Measurements from ENCODE around the gene FAM110A. TPM values are rescaled to one million over a fixed set of nuclear protein-coding genes. Genes with fewer than 3 reads are reported as not detected.

FAM110A gene
- 7.1 to 11.6 TPM (median 9.8 TPM) in 5 replicates for total RNA-seq (2022; extraction: Qiagen RNA extraction)

GRCh38 chr20:833450-834150, at the start of gene FAM110A:
Gene FAM110A, plus strand, starts transcription at chr20:833715. Its CDS starts 11,090 bp downstream, at chr20:844805.

Other genes with a start within 250 kb of the FAM110A start
- gene TCF15, start 223.4 kb upstream of the FAM110A start, total RNA-seq (2022; extraction: Qiagen RNA extraction), result not detected in 5 replicates
- gene SRXN1, start 180.5 kb upstream of the FAM110A start, total RNA-seq (2022; extraction: Qiagen RNA extraction), result 173 to 220 TPM (median 194 TPM) in 5 replicates
- gene SCRT2, start 157.9 kb upstream of the FAM110A start, total RNA-seq (2022; extraction: Qiagen RNA extraction), result 0.02 TPM in 1 of 5 replicates, not detected in the others
- 0.37 to 0.67 TPM (median 0.52 TPM) in 5 replicates for gene SLC52A3, start 65.2 kb upstream of the FAM110A start, total RNA-seq (2022; extraction: Qiagen RNA extraction)
- 0.02 to 0.05 TPM (median 0.03 TPM) in 5 replicates for gene ANGPT4, start 82.6 kb downstream of the FAM110A start, total RNA-seq (2022; extraction: Qiagen RNA extraction)
- not detected in 5 replicates for gene RSPO4, start 168.6 kb downstream of the FAM110A start, total RNA-seq (2022; extraction: Qiagen RNA extraction)

All from A549 treated with Hydrocortisone at 1 μM for 4 hours (cell line).